ENCODE results near the gene PDE4B. TPM values are rescaled to one million over a fixed set of nuclear protein-coding genes. Genes with fewer than 3 reads are reported as not detected.

Gene PDE4B
- polyA plus RNA-seq (ENCODE audit: insufficient read length in 12 of 12): 10 to 100 TPM in 11 of 12 donors, not detected in 1; 16.0 to 35.1 (median 19.6) TPM
- long read RNA-seq, donor 1: 0 reads
- long read RNA-seq, donor 2, transcript PDE4B-203 (10 exons, 3,982 nt): major isoform, 5 of 6 reads
- long read RNA-seq, donor 2, partial matches to known transcripts: 0 of 6 reads
- long read RNA-seq, donor 2, other reads (novel, unspliced or antisense): 0 of 6 reads
- long read RNA-seq, donor 3: 0 reads
- long read RNA-seq, donor 4, partial matches to known transcripts: 0 of 2 reads
- long read RNA-seq, donor 4, other reads (novel, unspliced or antisense): 0 of 2 reads
- long read RNA-seq, donor 5, partial matches to known transcripts: 0 of 4 reads
- long read RNA-seq, donor 5, other reads (novel, unspliced or antisense): 0 of 4 reads
- long read RNA-seq, donor 6: 0 reads
- long read RNA-seq, donor 7, partial matches to known transcripts: 0 of 1 reads
- long read RNA-seq, donor 7, other reads (novel, unspliced or antisense): 0 of 1 reads
- long read RNA-seq, donor 8, partial matches to known transcripts: 0 of 3 reads
- long read RNA-seq, donor 8, other reads (novel, unspliced or antisense): 0 of 3 reads
- long read RNA-seq, donor 9, partial matches to known transcripts: 0 of 4 reads
- long read RNA-seq, donor 9, other reads (novel, unspliced or antisense): 0 of 4 reads
- long read RNA-seq, donor 10, transcript PDE4B-203 (10 exons, 3,982 nt): major isoform, 8 of 8 reads
- long read RNA-seq, donor 10, partial matches to known transcripts: 0 of 8 reads
- long read RNA-seq, donor 10, other reads (novel, unspliced or antisense): 0 of 8 reads
- long read RNA-seq, donor 11, partial matches to known transcripts: 8 of 12 reads
- long read RNA-seq, donor 11, other reads (novel, unspliced or antisense): 0 of 12 reads

DNA sequence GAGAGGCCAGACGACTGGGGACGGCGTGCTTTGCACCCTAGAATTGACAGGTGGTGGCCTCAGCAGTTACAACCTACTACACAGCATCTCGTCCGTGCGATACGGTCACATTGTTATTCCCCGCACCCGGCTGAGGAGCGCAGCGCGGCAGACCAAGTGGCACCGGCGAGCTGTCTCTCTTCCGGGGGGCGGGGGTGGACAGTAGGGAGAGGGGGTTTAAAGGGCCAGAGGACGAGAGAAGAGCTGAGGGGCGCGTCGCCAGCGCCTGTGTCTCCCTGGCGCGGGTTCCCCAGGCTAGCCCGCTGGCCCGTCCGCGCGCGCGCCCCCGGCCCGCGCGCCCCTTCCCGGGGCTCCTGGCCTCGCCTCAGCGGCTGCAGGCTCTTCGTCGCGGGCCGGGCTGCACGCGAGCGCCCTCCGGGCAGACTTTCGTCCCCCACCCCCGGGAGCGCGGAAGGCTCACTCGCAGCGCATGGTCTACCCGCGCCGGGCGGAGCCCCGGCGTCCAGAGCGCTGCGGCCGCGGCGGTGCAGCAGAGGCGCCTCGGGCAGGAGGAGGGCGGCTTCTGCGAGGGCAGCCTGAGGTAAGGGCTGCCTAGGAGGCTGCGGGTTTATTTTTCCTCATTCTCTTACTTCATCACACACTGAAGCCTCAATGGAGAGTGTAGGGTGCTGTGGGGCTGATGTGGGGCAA lies at the start of gene PDE4B:
Gene PDE4B, plus strand, starts transcription at position 227 of the 690 bp plus-strand sequence.
- DNase-seq: no peak

DNA sequence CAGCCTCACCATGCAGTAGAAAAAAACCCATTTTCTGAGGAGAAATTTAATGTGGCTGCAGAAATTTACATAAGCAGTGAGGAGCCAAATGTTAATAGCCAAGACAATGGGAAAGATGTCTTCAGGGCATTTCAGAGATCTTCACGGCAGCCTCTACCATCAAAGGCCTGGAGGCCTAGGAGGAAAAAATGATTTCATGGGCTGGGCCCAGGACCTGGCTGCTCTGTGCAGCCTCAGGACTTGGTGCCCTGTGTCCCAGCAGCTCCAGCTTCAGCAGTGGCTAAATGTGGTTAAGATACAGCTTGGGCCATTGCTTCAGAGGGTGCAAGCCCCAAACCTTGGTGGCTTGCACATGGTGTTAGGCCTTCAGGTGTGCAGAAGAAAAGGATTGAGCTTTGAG lies 48.0 kb upstream of the PDE4B start:
- no peak for DNase-seq

DNA sequence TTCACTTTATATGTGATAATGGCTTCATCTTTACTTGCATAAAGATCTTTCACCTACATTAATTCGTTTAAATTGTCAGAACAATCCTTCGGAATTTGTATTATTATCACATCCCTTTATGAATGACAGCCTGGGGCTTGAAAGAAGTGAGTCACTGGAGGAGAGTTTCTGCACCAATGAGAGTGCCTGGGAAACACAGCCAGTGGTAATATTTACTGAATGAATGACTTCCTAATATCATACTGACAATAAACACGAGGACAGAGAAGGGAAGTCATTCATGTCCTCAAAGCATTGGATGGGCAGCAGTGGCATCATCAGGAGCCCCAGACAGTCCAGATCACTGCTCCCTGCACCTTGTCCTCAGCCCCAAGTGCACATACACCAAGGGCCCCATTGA lies 40.7 kb upstream of the PDE4B start:
- no peak for DNase-seq

DNA sequence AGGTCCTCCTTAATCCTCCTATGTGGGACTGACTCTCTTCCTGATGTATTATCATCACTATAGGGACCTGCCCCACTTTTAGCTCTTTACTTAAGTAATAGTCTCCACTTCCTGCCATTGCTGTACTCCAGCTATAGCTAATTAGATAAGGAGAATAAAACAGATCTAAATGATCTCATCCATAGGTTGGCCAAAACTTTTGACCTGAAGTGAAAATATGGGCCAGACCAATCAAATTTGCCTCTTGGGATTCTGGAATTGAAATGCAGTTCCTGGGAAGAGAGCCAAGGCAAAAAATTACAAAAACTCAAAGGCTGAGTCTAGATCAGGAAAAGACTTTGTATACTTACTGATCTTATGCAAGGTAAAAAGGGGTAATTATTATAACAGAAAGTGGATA lies 36.1 kb upstream of the PDE4B start:
- peak; percentile 46 for DNase-seq

DNA sequence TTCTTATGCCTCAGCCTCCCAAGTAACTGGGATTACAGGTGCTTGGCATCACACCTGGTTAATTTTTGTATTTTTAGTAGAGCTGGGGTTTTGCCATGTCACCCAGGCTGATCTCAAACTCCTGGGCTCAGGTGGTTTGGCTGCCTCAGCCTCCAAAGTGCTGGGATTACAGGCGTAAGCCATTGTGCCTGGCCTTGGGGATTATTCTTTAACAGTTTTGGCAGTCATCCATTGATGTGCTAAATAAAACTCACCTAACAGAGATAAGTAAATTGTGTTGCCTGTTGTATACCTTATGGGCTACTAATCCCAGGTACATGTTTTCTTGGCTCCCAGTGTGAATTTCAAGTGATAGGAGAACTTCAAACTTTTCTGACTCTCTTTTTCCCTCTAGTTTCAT lies 35.2 kb upstream of the PDE4B start:
- DNase-seq: no peak

DNA sequence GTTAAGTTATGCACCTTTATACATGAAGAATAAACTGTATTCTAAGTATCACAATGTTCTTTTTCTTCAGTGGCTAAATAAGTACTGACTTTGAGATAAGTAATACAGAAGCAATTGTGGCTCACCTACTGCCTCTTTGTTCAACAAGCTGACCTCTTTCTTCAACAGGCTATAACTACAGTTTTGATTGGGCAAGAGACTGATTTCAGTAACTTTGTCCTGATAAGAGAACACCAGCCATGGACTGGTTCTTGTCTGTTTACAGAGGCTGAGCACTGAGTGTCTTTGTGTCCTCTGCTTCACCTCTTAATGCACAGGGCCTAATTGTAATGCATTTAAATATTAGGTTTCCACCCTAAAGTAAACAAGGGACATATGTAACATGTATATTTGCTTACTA lies 34.6 kb upstream of the PDE4B start:
- DNase-seq: no peak

DNA sequence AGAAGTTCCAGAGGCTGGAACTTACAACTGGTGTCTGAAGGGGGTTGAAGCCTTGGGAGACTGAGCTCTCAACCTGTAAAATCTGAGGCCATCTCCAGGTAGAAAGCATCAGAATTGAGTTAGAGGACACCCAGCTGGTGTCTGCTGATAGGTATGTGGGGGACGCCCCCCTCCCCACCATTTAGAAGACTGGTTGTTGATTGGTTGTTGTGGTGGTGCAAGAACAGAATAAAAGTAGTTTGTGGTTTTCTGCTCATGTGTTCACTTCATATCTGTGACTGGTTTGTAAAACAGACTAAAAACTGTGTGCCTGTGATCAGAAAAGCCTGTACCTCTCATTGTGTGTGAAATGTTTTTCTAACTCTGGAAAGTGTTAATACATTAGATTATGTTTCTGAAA lies 33.2 kb upstream of the PDE4B start:
- no peak for DNase-seq

DNA sequence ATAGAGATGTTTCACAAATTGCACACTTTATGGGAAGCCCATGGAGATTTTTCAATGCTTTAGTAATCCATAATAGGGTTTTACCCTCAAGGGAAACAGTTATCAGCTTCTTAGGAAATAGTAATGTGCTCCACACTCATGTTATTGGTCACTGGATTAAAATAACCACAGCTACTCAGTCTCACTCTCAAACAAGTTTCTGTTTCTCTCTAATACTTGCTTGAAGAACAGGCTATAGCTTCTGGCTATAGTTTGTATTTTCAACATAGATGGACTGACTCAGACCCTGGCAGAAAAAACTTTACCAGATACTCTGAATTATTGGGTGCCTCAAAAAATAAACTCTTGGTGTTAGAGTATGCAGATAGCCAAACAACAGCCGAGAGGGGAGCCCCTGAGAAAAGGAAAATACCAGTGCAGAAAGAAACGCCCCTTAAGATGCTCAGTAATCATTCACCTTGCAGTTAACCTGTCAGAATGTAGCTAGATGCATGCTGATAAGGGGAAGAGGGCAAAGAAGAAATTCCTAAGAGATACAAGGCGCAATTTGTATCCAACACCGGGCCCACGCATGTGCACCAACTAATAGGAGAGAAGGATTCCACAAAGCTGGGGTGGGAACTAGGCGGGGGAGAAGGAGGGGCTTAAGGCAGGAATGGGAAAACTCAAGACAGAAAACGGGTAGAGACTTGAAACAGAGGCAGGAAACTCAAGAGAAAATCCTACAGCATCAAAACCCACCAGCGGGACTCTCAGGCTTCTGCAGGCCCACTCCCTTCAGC lies 30.4 kb upstream of the PDE4B start:
- DNase-seq: no peak

DNA sequence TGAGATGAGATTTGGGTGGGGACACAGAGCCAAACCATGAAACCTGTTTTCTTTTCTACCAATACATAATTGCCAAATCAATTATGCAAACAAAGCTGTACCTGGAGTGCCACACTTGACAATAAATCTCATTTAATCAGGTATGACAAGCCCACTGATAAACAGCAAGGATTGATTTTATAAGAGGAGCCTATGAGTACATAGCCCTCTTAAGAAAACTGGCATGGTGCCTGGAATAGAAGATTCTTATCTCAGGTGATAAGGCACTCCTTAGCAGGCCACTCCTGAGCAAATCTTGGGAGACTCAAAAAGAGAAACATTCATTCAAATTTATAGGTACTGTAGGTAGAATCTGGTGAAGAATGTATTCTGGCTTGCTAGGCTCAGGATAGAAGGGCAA lies 28.6 kb upstream of the PDE4B start:
- no peak for DNase-seq

DNA sequence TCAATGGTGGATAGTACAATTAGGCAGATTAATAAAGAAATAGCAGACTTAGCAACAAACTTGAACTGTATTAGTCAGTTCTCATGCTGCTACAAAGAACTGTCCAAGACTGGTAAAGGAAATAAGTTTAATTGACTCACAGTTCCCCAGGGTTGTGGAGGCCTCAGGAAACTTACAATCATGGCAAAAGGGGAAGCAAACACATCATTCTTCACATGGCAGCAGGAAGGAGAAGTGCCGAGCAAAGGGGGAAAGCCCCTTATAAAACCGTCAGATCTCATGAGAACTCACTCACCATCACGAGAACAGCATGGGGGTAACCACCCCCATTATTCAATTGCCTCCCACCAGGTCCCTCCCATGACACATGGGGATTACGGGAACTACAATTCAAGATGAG lies 27.1 kb upstream of the PDE4B start:
- no peak for DNase-seq

DNA sequence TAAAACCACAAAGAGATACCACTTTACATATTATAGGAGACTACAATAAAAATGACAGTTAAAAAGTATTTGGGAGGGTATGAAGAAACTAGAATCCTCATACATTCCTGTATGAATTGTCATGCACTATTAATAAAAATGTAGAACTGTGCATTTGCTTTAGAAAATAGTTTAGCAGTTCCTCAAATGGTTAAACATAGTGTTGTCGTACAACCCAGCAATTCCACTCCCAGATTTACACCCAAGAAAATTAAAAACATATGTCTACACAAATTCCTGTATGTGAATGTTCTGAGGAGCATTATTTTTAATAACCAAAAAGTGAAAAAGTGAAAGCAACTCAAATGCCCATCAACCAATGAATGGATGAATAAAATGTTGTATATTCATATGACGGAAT lies 23.1 kb upstream of the PDE4B start:
- DNase-seq: no peak

DNA sequence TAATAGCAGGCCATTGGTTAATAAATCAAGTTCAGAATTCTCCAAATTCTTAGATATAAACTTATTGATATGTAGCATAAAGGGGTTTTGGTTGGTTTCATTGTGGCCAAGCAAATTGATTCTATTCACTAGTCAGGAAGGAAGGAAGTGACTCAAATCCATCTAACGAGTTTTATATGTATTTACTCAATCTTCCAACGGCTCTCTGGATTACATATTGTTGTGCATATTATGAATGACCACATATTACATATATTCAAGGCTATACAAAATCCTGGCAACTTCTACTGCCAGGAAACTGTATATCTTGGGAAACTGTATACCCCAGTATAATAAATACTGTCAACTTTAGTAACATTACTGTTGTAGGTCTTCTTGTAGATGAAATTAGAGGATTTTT lies 20.1 kb upstream of the PDE4B start:
- no peak for DNase-seq

DNA sequence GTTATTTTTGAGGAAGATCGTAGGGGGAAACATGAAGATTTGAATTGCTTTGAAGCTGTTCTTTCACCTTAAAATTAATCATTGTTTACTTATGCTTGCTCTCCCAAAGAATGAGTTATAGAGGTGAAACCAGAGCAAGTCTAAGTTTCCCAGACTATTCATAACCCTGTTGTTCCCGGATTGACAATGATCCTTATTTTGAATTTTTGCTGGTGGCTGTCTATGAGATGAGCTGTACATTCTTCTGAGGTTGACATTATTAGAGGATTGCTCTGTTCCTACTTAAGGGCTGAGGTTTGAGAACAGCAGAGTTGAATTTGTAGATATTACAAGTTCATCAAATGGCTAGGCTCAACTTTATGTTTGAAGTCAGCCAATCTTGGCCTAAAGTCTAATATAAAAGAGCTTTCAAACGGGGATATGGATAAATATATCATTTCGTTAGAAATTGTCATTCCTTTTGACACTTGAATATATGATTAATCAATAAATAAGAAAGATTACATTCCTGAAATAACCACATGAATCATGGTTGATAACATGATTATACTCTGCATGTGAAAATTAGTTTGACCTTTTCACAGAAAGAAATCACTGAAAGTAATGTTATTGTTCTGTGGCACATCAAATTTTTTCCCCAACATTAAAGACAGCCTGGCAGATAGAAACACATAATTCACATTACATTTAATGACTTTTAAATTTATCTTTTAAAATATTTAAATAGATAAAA lies 19.1 kb upstream of the PDE4B start:
- DNase-seq: no peak

DNA sequence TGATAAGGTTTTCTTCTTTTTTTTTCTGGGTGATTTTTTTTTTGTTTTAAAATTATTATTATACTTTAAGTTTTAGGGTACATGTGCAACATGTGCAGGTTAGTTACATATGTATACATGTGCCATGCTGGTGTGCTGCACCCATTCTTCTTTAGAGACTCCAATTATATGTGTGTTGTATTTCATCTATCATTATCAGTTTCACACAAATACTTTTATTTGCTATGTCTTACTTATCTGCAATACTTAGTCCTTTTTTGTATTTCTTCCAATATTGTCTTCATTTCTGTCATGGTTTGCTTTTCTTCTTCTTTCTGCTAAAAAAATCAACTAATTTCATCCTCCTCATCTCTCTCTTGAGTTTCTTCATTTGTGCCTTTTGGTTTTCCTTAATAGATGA lies 3.9 kb upstream of the PDE4B start:
- no peak for DNase-seq

DNA sequence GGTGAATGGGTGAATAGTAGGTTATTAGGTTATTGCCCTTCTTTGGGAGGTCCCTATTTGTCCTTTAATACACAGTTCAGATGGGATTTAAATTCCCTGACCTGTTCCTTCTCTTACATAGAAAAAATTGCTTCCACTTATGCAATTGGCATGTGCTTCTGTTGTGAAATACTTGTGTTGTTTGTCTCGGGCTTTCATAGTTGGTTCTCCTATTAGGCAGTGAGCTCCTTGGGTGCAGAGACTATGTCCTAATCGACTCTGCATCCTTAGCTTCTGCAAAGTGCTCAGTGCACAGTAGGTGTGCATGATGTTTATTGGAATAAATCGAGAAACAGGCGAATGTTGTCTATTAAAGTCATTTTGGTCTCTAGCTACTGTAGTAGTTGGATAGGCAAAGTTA lies 1.3 kb upstream of the PDE4B start:
- DNase-seq: no peak

DNA sequence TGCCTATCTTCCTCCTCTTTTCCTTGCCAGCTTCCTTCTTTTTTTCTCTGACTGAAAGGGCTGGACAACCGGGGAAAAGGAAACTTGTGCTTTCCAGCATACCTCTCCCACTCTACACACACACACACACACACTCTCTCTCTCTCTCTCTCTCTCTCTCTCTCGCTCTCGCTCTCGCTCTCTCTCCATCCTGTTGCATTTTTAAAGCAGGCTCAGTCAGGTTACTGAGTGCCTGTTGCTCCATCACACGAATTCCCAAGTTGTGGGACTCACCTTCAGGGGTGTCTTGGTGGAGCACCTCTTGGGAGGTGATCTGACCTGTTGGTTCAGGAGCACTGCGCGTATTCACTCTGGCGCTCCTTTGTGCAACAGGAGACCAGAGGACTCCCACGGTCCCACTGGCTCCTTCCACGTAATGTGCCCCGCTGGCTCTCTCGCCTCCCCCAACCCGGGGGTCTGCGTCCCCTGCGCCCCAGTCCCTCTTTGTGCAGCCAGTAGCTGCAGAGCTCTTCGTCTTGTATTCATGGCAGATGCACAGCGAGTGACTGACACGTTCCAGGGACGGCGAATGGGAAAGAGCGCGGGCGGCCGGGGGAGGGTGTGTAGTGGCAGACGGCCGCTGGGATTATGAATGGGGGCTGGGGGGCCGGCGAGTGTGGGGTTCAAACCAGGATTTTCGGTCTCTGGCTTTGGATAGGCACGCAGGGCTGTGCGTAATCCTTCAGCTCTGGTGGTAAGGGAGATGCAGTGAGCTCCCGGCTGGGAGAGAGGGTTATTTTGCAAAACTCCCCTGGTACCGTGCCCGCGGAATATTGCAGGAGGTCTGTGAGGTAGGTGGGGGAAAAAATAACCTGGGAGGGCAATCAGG lies 660 bp upstream of the PDE4B start:
- no peak for DNase-seq

DNA sequence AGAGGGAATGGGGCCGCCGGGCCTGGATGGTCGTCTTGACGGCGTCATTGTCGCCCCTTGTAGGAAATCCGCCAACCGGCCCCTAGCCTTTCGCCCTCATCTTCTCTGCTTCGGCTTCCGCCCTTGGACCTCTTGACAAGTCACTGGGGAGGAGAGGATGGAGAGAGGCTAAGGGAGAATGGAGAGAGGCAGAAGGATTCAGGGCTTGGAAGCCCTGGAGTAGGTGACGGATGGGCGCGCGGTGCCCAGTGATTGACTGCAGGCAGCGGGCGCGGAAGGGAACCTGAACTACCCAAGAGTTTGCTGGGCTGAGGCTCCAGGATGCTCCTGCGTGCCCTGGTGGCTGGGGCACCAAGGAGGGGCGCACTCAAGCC lies 651 bp downstream of the PDE4B start:
- no peak for DNase-seq

DNA sequence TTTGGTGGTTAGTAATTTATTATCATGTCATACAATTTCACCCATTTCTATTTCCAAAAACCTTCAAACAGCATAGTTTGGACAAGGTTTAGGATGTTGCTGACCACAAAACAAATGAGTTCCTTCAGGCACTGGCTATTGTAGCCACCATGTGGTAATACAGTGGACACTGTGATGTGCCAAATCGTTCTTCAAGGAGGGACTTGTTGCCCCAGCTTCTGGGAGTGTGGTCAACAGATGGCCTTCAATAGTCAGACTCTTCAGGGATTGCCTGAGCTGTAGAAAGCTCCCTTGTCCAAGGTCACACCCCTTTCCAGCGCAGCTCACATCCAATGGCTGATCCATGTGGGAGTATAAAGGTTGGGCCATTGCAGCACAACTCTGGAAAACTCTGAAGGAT lies 2.6 kb downstream of the PDE4B start:
- no peak for DNase-seq

DNA sequence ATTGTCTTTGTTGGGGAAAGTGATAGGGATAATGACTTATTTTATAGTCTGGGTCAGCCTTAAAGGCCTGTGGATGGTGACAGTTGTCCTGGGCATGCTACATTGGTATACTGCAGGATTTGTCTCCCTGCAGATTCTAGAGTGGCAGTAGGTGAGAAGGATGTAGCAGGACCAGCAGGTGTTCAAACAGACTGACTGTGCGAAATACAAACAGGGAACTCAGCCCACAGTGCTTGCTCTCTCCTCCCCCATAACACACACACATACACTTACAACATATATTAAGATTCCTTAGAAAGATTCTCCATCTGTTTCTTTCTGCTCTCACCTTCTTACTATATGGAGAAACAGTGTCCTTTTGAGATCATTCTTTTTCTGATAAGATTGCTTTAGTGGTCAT lies 6.9 kb downstream of the PDE4B start:
- DNase-seq: no peak

DNA sequence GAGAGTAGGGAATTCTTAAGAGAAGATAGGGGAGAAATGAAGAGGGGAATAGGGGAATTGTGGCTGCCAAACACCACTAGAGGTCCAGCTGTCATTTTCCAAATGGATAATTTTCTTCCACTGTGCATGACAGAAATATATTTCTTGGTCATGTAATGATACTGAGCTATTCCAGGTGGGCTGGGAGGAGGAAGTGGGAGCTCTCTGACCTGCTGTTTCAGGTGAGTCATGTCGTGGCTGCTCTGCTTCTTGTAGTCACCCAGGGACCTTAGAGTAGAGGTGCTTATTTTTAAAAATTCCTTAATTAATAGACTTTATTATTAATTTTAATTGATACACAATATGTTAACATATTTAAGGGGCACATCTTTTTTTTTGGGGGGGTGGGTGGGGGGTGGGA lies 11.9 kb downstream of the PDE4B start:
- no peak for DNase-seq
